Neuronal stem cell (in vitro differentiated cells): ENCODE data around the gene RAB10.

Source experiments
- DNase-seq: peaks from one replicate; pipeline ENCODE4 v3.0.0-alpha.2; 2013; ENCODE audit warnings: low spot score
- H2AFZ ChIP-seq: one replicate; pipeline ENCODE4 v1.6.1; 2013; ENCODE audit warnings: mild to moderate bottlenecking, low read length, inconsistent platforms
- H2AK5ac ChIP-seq: 2 replicates; pipeline ENCODE4 v1.6.1; 2013; ENCODE audit warnings: low read depth, mild to moderate bottlenecking, inconsistent platforms, low read length, moderate library complexity, mixed read lengths
- H2BK120ac ChIP-seq: 2 replicates; pipeline ENCODE4 v1.6.1; 2013; ENCODE audit warnings: low read depth, mild to moderate bottlenecking, inconsistent platforms, low read length, moderate library complexity, mixed read lengths
- H2BK12ac ChIP-seq: one replicate; pipeline ENCODE4 v1.6.1; 2013; ENCODE audit warnings: low read length, inconsistent platforms
- H2BK15ac ChIP-seq: 2 replicates; pipeline ENCODE4 v1.6.1; 2013; ENCODE audit warnings: mild to moderate bottlenecking, low read length, inconsistent platforms, mixed read lengths
- H2BK5ac ChIP-seq: one replicate; pipeline ENCODE4 v1.6.1; 2013; ENCODE audit warnings: inconsistent platforms, mild to moderate bottlenecking, low read length, moderate library complexity
- H3K14ac ChIP-seq: one replicate; pipeline ENCODE4 v1.6.1; 2013; ENCODE audit warnings: low read length, inconsistent platforms
- H3K18ac ChIP-seq: 2 replicates; pipeline ENCODE4 v1.6.1; 2013; ENCODE audit warnings: low read length, inconsistent platforms
- H3K23ac ChIP-seq: 2 replicates; pipeline ENCODE4 v1.6.1; 2013; ENCODE audit warnings: low read depth, mild to moderate bottlenecking, mixed read lengths, low read length, inconsistent platforms; ENCODE audit not compliant: poor library complexity
- H3K27ac ChIP-seq: replicated peaks from 3 replicates; pipeline ENCODE4 v1.5.1; 2013; ENCODE audit warnings: low read length, inconsistent platforms
- H3K27me3 ChIP-seq, 3 experiments: 2 replicates each; pipeline ENCODE4 v1.6.1; 2013; ENCODE audit warnings: low read length in 3 of 3, mild to moderate bottlenecking in 2 of 3, inconsistent platforms in 1 of 3, low read depth in 1 of 3, mixed read lengths in 1 of 3, moderate library complexity in 1 of 3; ENCODE audit not compliant: control insufficient read depth in 3 of 3, insufficient read depth in 3 of 3
- H3K36me3 ChIP-seq, 2 donors: replicated peaks in 1 of 2; 2 replicates each; pipeline ENCODE4 v1.6.1; 2013; ENCODE audit warnings: low read length in 2 of 2; ENCODE audit not compliant: control insufficient read depth in 2 of 2, insufficient read depth in 2 of 2
- H3K4ac ChIP-seq: 2 replicates; pipeline ENCODE4 v1.6.1; 2013; ENCODE audit warnings: inconsistent platforms, mild to moderate bottlenecking, low read length, moderate library complexity
- H3K4me1 ChIP-seq, 2 donors: 1 replicate in 1 of 2; 2 replicates in 1 of 2; pipeline ENCODE4 v1.6.1; 2013; ENCODE audit warnings: low read length in 2 of 2, low read depth in 1 of 2; ENCODE audit not compliant: control insufficient read depth in 2 of 2, insufficient read depth in 1 of 2
- H3K4me2 ChIP-seq: one replicate; pipeline ENCODE4 v1.6.1; 2013; ENCODE audit warnings: mild to moderate bottlenecking, low read length, inconsistent platforms; ENCODE audit not compliant: insufficient read depth, poor library complexity, severe bottlenecking
- H3K4me3 ChIP-seq, 2 donors: 2 replicates each; pipeline ENCODE4 v1.5.1; 2013; ENCODE audit warnings: low read length in 2 of 2, mild to moderate bottlenecking in 2 of 2, inconsistent platforms in 1 of 2, moderate library complexity in 1 of 2
- H3K79me1 ChIP-seq: one replicate; pipeline ENCODE4 v1.6.1; 2013; ENCODE audit warnings: low read depth, mild to moderate bottlenecking, inconsistent platforms, low read length, moderate library complexity
- H3K9ac ChIP-seq: one replicate; pipeline ENCODE4 v1.6.1; 2013; ENCODE audit warnings: mild to moderate bottlenecking, low read depth, low read length, inconsistent platforms; ENCODE audit not compliant: poor library complexity
- H3K9me3 ChIP-seq, 2 donors: replicated peaks in 1 of 2; 2 replicates each; pipeline versions ENCODE3 to v1.6.1; 2013; ENCODE audit warnings: low read length in 2 of 2, mild to moderate bottlenecking in 2 of 2, inconsistent platforms in 1 of 2, low read depth in 1 of 2, mixed read lengths in 1 of 2, moderate library complexity in 1 of 2; ENCODE audit not compliant: control insufficient read depth in 2 of 2, insufficient read depth in 1 of 2
- H4K8ac ChIP-seq: one replicate; pipeline ENCODE4 v1.6.1; 2013; ENCODE audit warnings: low read depth, mild to moderate bottlenecking, inconsistent platforms, low read length, moderate library complexity
- H4K91ac ChIP-seq: one replicate; pipeline ENCODE4 v1.6.1; 2013; ENCODE audit warnings: low read length, low read depth, mild to moderate bottlenecking, inconsistent platforms; ENCODE audit not compliant: poor library complexity
- WGBS, 2 donors: extraction: QIAGEN DNeasy Blood & Tissue Kit; methylation state at CpG; one replicate each; pipeline ENCODE4 v1.1.7; 2013; ENCODE audit warnings: missing lambda C conversion rate in 2 of 2, mixed read lengths in 1 of 2; ENCODE audit not compliant: insufficient read length in 2 of 2, insufficient replicate concordance in 1 of 2; ENCODE audit errors: extremely low coverage in 2 of 2; 5-methylcytosine and 5-hydroxymethylcytosine counted together

Gene RAB10

DNA sequence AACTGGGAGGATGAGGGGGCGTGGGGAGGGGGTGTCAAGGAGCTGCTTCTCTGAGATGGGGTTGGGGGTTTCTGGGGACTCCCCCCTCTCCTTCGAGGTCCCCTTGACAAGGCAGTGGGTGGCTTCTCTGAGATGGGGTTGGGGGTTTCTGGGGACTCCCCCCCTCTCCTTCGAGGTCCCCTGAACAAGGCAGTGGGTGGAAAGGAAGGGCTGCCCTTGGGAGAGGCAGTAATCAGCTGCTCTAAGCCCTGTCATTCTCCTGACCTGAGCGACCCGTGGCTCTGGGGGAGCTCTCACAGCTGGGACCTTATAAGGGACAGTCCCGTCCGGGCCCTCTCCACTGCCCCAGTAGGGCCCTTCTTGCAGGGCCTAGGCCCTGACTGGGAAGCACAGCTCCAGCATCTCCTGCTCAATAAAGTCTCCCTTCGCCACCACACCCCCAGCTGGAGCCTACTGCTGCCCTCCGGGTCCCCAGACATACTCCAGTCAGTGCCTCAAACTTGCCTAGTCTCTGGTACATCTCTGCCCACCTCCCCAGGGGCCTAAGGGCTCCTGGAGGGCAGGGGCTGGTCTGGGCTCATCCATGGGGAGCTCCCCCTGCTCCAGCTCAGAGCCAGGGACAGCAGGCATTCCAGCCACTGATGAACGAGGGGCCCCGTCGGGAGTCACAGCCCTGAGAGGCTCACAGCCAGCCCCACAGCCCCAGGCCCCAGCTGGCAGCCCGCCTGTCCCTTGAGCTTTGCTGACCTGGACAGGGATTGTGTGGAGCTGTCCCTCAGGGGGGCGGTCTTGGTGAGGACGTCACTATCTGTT, 141.8 kb downstream of the RAB10 start:
- DNase-seq: no peak
- Histone ChIP-seq H2AK5ac (no peak overlapping the region), H2AFZ (no peak overlapping the region), H3K4ac (no peak overlapping the region), H3K4me3 (no peak overlapping the region), H3K9me3 (no peaks in the 10 kb centered on the region), H3K18ac (peak overlapping the region; percentile 45), H3K4me1 (peaks cover 35 to 36% of the 10 kb centered on the region in 2 donors), H3K14ac (no peak overlapping the region), H2BK5ac (no peak overlapping the region), H3K27ac (no peak overlapping the region), H4K91ac (no peak overlapping the region), H2BK15ac (no peak overlapping the region), H4K8ac (no peak overlapping the region), H3K9ac (no peak overlapping the region), H3K79me1 (peaks cover 11% of the 10 kb centered on the region), H3K4me2 (no peak overlapping the region), H3K23ac (no peak overlapping the region), H2BK120ac (no peak overlapping the region), H2BK12ac (no peak overlapping the region), H3K36me3 (peaks cover 11 to 26% of the 10 kb centered on the region in 2 donors), H3K27me3 (no peaks in the 10 kb centered on the region)
- no CpG with 5 or more reads among the region's 15 CpGs for WGBS, 2 donors

DNA sequence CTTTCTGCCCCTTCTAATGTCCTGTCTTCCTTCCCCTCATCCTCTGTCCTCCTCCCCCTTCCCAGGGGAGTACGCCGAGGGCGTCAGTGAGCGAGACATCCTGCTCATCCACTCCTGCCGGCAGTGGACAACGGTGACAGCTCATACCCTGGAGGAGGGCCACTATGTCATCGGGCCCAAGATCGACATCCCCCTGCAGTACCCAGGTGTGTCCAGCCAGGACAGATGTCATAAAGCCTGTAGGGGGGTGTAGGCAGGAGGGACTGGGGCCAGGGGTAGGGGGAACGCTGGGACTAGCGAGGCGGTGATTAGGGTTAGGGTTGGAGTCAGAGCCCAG, 142.4 kb downstream of the RAB10 start:
- H3K4me1 ChIP-seq: peaks cover 35 to 36% of the 10 kb centered on the region in 2 donors
- no peaks in the 10 kb centered on the region for H3K9me3 ChIP-seq
- H3K18ac ChIP-seq: peak overlapping the region; percentile 44
- H2BK12ac ChIP-seq: no peak overlapping the region
- H3K36me3 ChIP-seq: peaks cover 15 to 29% of the 10 kb centered on the region in 2 donors
- H3K9ac ChIP-seq: peak overlapping the region; percentile 53
- H2AFZ ChIP-seq: no peak overlapping the region
- no peak overlapping the region for H2BK5ac ChIP-seq
- H2AK5ac ChIP-seq: no peak overlapping the region
- H2BK15ac ChIP-seq: no peak overlapping the region
- no peak overlapping the region for H2BK120ac ChIP-seq
- H3K4me3 ChIP-seq: no peak overlapping the region
- no peak overlapping the region for H3K4me2 ChIP-seq
- peaks cover 12% of the 10 kb centered on the region for H3K79me1 ChIP-seq
- peaks cover 0 to 2% (median 0%) of the 10 kb centered on the region in 3 experiments for H3K27me3 ChIP-seq
- H3K4ac ChIP-seq: no peak overlapping the region
- no peak overlapping the region for H3K23ac ChIP-seq
- H3K14ac ChIP-seq: no peak overlapping the region
- H3K27ac ChIP-seq: no peak overlapping the region
- no peak for DNase-seq
- H4K91ac ChIP-seq: no peak overlapping the region
- H4K8ac ChIP-seq: no peak overlapping the region
- WGBS, 2 donors: no CpG with 5 or more reads among the region's 11 CpGs

DNA sequence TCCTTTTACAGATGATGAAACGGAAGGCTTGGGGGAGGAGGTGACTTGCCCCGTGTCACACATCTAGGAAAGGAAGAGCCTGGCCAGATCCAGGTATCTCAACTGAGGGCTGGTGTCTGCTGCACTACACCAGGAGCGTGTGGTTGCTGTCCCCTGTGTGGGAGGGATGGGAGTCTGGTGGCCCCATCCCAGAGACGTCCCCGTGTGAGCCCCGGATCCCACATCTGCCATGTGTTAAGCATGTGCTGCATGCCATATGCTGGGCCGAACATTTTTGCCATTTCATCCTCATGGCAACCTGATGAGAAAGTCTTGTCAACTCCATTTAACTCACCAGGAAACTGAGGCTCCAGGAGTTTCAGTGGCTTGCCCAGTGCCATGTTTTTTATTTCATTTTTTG, 143.2 kb downstream of the RAB10 start:
- H4K91ac ChIP-seq: no peak overlapping the region
- H3K27me3 ChIP-seq: peaks cover 0 to 2% (median 0%) of the 10 kb centered on the region in 3 experiments
- WGBS, 2 donors: no CpG with 5 or more reads among the region's 7 CpGs
- H3K18ac ChIP-seq: no peak overlapping the region
- DNase-seq: no peak
- no peak overlapping the region for H3K14ac ChIP-seq
- H3K23ac ChIP-seq: no peak overlapping the region
- peaks cover 35 to 36% of the 10 kb centered on the region in 2 donors for H3K4me1 ChIP-seq
- no peak overlapping the region for H2BK15ac ChIP-seq
- H2BK120ac ChIP-seq: no peak overlapping the region
- H3K9ac ChIP-seq: no peak overlapping the region
- peaks cover 12% of the 10 kb centered on the region for H3K79me1 ChIP-seq
- no peak overlapping the region for H4K8ac ChIP-seq
- H3K4ac ChIP-seq: no peak overlapping the region
- no peak overlapping the region for H2BK12ac ChIP-seq
- H3K9me3 ChIP-seq: no peaks in the 10 kb centered on the region
- no peak overlapping the region for H3K27ac ChIP-seq
- no peak overlapping the region for H2AFZ ChIP-seq
- no peak overlapping the region for H2BK5ac ChIP-seq
- H2AK5ac ChIP-seq: no peak overlapping the region
- no peak overlapping the region for H3K4me2 ChIP-seq
- no peak overlapping the region for H3K4me3 ChIP-seq
- H3K36me3 ChIP-seq: peaks cover 20 to 38% of the 10 kb centered on the region in 2 donors

- no peak overlapping the region for H4K91ac ChIP-seq
- H3K4me2 ChIP-seq: peak overlapping the region; percentile 69
- no peak overlapping the region for H3K4ac ChIP-seq
- H2BK12ac ChIP-seq: no peak overlapping the region
- no peak overlapping the region for H3K14ac ChIP-seq
- no peak overlapping the region for H3K9ac ChIP-seq
- H3K27me3 ChIP-seq: peaks cover 0 to 2% (median 0%) of the 10 kb centered on the region in 3 experiments
- H3K9me3 ChIP-seq: no peaks in the 10 kb centered on the region
- peaks cover 28 to 49% of the 10 kb centered on the region in 2 donors for H3K36me3 ChIP-seq
- no peak overlapping the region for H2BK5ac ChIP-seq
- no peak overlapping the region for H3K18ac ChIP-seq
- peaks cover 33 to 36% of the 10 kb centered on the region in 2 donors for H3K4me1 ChIP-seq
- H4K8ac ChIP-seq: no peak overlapping the region
- no peak overlapping the region for H2AFZ ChIP-seq
- DNase-seq: no peak
- H3K4me3 ChIP-seq: no peak overlapping the region
- H2AK5ac ChIP-seq: no peak overlapping the region
- no peak overlapping the region for H2BK120ac ChIP-seq
- H2BK15ac ChIP-seq: no peak overlapping the region
- H3K79me1 ChIP-seq: peaks cover 10% of the 10 kb centered on the region
- peak overlapping the region; percentile 32 for H3K27ac ChIP-seq
- WGBS, 2 donors: no CpG with 5 or more reads among the region's 3 CpGs
- no peak overlapping the region for H3K23ac ChIP-seq
These were observed 144.4 kb downstream of the RAB10 start for GRCh38 chr2:26178246-26178645.
